ENCODE results near the gene CARD11.

The CARD11 gene

GRCh38 chr7:2941216-2941859, 102.3 kb downstream of the CARD11 start:
- Histone ChIP-seq H3K36me3 (no peaks in the 10 kb centered on the region), H3K4me1 (no peaks in the 10 kb centered on the region), H3K4me3 (ENCODE audit: low read depth, low read length) (no peak overlapping the region), H3K9me3 (no peaks in the 10 kb centered on the region), H3K27me3 (peaks cover 20% of the 10 kb centered on the region)
- TF ChIP-seq CTCF (IDR thresholded peaks at IDR 0.05; ENCODE audit: low read depth, low read length): no peak
- DNase-seq: no peak

DNA sequence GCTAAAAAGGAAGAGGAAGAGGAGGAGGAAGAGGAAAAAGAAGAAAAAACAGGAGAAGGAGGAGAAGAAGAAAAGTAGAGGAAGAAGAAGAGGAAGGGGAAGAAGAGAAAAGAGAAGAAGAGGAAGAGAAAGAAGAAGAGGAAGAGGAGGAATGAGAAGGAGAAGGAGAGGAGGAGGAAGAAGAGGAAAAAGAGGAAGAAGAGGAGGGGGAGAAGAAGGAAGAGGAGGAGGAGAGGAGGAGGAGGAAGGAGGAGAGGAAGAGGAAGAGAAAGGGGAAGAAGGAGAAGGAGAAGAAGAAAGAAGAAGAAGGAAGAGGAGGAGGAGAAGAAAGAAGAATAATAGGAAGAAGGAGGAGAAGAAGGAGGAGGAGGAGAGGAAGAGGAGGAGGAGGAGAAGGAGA, 103.2 kb downstream of the CARD11 start:
- no peak for DNase-seq
- H3K36me3 ChIP-seq: no peaks in the 10 kb centered on the region
- H3K27me3 ChIP-seq: peaks cover 17% of the 10 kb centered on the region
- H3K4me3 ChIP-seq (ENCODE audit: low read depth, low read length): no peak overlapping the region
- no peak for TF ChIP-seq CTCF (IDR thresholded peaks at IDR 0.05; ENCODE audit: low read depth, low read length)
- H3K4me1 ChIP-seq: no peaks in the 10 kb centered on the region
- no peaks in the 10 kb centered on the region for H3K9me3 ChIP-seq

DNA sequence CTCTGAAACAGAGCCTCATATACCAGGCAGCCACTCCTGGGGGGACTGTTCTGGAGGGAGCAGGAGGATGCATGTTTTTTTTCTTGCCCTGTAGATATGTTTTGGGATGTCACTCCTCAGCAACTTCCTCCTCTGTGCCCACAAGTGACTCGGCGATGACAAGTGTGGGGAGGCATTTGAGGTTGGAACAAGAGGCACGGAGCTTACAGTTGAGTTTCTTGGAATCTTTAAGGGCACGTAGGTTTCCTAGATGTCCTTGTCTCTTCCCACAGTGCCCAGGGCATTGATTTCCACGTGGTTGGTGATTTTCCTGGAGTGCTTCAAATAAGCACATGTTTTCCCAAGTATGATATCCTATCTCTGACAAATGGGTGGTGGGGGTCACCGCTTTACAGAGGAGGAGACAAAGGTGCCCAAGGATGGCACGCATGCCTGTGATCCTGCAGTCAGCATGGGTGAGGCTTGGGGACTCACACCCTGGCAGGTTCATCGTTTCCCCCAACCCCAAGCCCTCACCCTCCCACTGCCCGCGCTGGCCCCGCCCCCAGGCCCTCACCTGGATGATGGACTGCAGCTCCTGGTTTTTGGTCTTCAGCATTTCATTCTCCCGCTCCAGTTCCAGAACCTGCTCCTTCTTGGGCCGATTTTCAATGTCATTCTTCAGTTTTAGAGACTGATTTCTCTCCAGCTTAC, 104.3 kb downstream of the CARD11 start:
- Histone ChIP-seq H3K4me1 (no peaks in the 10 kb centered on the region), H3K4me3 (ENCODE audit: low read depth, low read length) (no peak overlapping the region), H3K9me3 (no peaks in the 10 kb centered on the region), H3K36me3 (no peaks in the 10 kb centered on the region), H3K27me3 (peaks cover 23% of the 10 kb centered on the region)
- TF ChIP-seq CTCF (IDR thresholded peaks at IDR 0.05; ENCODE audit: low read depth, low read length): no peak
- no peak for DNase-seq

- DNase-seq: no peak
- no peaks in the 10 kb centered on the region for H3K9me3 ChIP-seq
- no peak for TF ChIP-seq CTCF (IDR thresholded peaks at IDR 0.05; ENCODE audit: low read depth, low read length)
- peaks cover 28% of the 10 kb centered on the region for H3K27me3 ChIP-seq
- no peaks in the 10 kb centered on the region for H3K4me1 ChIP-seq
- no peak overlapping the region for H3K4me3 ChIP-seq (ENCODE audit: low read depth, low read length)
- H3K36me3 ChIP-seq: no peaks in the 10 kb centered on the region
These were observed 105.0 kb downstream of the CARD11 start for GRCh38 chr7:2938514-2939192.

DNA sequence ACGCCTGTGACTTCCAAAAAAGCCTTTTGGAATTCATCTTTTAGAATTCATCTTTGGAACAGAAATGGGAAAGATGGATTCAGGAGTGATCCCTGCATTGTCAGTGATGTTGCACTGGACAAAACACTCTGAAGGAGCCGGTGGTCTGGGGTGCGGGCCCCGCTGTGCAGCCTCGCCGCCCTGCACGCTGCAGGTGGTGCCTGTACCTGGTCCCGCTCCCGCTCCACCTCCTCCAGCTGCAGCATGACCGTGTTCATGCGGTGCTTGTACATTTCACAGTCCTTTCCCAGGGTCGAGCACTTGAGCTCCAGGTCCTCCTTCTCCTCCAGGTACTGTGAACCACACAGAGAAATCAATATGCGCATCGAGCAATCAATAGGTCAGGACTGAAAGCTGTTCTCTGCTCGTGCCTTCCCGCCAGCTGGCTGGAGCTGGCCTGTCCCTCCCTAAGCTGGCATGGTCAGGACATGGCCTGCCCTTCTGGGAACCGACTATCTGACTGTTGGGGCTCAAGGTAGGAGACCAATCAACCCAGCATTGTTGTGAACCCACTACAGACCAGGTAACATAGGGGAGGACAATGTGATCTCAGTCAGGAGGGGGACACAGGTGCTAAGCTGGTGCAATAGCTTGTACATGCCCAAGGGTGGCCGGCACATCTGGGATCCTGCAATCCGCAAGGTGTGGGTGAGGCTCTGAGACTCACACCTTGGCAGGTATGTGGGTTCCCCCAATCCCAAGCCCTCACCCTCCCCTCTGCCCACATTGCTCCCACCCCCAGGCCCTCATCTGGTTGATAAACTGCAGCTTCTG, 105.8 kb downstream of the CARD11 start:
- no peak overlapping the region for H3K4me3 ChIP-seq (ENCODE audit: low read depth, low read length)
- no peaks in the 10 kb centered on the region for H3K9me3 ChIP-seq
- TF ChIP-seq CTCF (IDR thresholded peaks at IDR 0.05; ENCODE audit: low read depth, low read length): no peak
- H3K36me3 ChIP-seq: no peaks in the 10 kb centered on the region
- no peaks in the 10 kb centered on the region for H3K4me1 ChIP-seq
- no peak for DNase-seq
- H3K27me3 ChIP-seq: peaks cover 34% of the 10 kb centered on the region

Data from BE2C (cell line).